ENCODE results near the gene ADGRE3. TPM values are rescaled to one million over a fixed set of nuclear protein-coding genes. Genes with fewer than 3 reads are reported as not detected.

ADGRE3 gene, protein sequence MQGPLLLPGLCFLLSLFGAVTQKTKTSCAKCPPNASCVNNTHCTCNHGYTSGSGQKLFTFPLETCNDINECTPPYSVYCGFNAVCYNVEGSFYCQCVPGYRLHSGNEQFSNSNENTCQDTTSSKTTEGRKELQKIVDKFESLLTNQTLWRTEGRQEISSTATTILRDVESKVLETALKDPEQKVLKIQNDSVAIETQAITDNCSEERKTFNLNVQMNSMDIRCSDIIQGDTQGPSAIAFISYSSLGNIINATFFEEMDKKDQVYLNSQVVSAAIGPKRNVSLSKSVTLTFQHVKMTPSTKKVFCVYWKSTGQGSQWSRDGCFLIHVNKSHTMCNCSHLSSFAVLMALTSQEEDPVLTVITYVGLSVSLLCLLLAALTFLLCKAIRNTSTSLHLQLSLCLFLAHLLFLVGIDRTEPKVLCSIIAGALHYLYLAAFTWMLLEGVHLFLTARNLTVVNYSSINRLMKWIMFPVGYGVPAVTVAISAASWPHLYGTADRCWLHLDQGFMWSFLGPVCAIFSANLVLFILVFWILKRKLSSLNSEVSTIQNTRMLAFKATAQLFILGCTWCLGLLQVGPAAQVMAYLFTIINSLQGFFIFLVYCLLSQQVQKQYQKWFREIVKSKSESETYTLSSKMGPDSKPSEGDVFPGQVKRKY
- 0.16 TPM for total RNA-seq

DNA sequence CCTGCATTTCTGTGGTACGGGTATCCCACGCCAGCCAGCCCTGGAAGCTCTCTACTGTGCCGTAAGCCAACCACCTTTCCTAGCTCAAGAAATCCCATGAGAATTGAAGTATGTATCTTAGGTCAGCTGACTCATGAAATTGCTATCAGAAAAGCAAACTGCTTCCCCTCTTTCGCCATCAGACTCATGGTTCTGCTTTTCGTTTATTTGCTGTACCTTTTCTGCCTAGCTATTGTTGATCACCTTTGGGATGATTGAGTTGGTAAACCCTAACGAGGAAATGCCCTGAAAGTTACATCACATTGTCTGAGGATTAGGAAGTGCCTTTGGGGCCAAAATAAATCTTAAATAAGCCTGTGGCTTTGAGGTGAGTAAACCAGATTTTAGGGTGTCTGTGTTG lies at the start of gene ADGRE3:
TSS of gene ADGRE3 (minus strand) at position 81 of the 400 bp plus-strand sequence. CDS start at position 7, 74 bp downstream.

DNA sequence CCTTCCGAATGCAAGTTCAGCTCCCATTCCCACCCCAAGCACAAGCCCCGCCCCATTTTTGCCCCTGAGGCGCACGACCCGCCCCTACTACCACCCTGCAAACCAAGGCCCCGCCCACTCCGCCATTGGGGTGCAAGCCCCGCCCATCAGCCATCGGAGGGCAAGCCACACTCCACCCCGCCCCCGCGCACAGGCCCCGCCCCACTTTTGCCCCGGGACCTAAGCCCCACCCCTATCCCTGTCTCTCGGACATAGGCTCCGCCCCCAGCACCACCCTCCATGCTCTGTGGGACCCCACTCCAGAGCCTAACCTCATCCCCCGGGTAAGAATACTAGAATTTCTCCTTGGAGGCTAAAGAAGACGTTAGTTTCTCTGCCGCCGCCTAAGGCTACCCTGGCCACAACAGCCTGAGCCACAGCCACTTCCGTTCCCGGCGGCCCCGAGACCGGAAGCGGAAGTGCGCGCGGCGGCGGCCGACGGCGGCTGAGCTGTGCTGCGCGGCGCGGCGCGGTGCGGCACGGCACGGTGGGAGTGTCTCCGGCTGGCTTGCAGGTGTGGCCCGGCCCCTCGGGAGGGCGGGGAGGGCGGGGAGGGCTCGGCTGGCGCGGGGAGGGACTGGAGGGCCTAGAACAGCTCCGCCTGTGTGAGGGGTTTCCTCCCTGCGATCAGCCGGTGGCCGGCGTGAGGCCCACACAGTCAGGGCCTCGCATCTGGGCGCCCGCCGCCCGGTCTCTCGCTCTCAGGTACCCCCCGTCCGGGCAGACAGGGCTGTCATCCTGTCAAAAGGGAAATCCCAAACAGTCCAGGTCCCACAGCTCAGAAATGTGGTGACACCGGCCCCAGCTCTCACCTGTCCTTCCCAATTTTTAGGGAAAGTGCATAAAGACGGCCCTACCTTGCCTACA lies 15.2 kb upstream of the ADGRE3 start, which contains the start of gene ZNF333:
TSS of gene ZNF333 (plus strand) at position 451 of the 906 bp plus-strand sequence. CDS start 3,444 bp downstream, outside the sequence.

DNA sequence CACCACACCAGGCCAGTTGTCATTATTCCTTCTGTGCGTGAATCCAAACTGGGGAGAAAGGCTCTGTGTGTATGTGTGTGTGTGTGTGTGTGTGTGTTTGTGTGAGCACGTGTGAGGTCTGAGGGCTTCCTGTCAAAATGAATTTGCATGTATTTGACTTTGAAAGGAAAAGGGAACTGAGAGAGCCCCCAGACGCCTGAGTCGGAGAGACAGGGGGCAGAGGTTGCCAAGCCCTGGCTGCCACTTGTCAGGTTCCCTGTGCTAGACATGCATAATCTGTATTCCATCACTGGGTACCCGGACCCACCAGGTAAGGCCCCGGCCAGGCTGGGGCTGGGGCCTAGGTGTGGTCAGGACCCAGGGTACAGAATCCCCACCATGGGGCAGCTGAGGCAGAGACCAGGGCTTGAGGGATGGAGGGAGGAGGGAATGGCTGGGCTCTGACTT lies 91.7 kb downstream of the ADGRE3 start, which contains the start of gene CLEC17A:
TSS of gene CLEC17A (plus strand) at position 191 of the 447 bp plus-strand sequence. CDS start at position 268, 77 bp downstream.

DNA sequence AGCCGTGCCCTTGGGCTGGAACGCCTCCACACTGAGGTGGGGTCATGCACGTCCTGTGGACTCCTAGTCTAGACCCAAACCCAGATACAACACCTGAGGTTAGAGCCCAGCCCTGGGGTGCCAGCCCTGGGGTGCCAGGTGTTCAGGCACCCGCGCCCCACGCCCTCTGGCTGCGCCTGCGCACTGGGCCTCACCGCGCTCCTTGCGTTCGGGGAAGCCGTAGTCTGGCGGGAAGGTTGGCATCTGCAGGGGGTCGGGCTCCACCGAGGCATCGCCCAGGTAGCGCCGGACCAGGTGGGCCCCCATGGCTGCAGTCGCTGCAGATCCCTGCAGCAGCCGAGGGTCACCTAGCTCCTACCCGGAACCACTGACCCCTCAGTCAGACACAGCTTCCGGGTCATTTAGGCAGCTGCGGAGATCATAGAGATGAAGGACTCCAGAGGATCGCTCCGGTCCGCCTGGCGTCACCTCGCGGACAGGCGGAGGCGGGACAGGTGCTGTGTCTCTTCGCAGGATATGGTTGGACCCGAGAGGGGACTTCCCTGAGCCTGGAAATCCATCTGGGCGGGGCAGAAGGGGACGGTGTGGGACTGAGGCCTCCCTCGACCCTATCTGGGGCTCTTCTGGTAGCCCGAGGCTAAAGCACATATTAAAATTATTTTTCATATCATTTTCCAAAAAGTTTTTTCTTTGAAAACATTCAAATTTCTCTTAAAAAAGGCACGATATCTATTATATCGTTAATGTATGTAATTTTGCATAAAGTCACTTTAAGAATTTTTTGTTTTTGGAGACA lies 102.8 kb downstream of the ADGRE3 start, which contains the start of gene NDUFB7:
TSS of gene NDUFB7 (minus strand) at position 372 of the 796 bp plus-strand sequence. CDS start at position 306, 66 bp downstream.

Other genes with a start within 250 kb of the ADGRE3 start
- 94.4 TPM for gene PKN1, start 241.5 kb downstream of the ADGRE3 start, total RNA-seq
- gene PTGER1, start 199.5 kb downstream of the ADGRE3 start, total RNA-seq: 0.60 TPM
- 65.4 TPM for gene GIPC1, start 178.7 kb downstream of the ADGRE3 start, total RNA-seq
- 85.0 TPM for gene DNAJB1, start 156.4 kb downstream of the ADGRE3 start, total RNA-seq
- gene TECR, start 145.2 kb downstream of the ADGRE3 start, total RNA-seq: 47.6 TPM
- gene NDUFB7, start 102.8 kb downstream of the ADGRE3 start, total RNA-seq: 104 TPM
- not detected for gene CLEC17A, start 91.8 kb downstream of the ADGRE3 start, total RNA-seq
- gene ZNF333, start 15.2 kb upstream of the ADGRE3 start, total RNA-seq: 74.8 TPM
- gene ADGRE2, start 103.7 kb upstream of the ADGRE3 start, total RNA-seq: 0.49 TPM
- gene OR7A5, start 160.3 kb upstream of the ADGRE3 start, total RNA-seq: not detected
- under 0.01 TPM for gene OR7C1, start 160.3 kb upstream of the ADGRE3 start, total RNA-seq
- gene OR7A10, start 174.1 kb upstream of the ADGRE3 start, total RNA-seq: not detected
- gene OR7A17, start 211.3 kb upstream of the ADGRE3 start, total RNA-seq: not detected

All from camera-type eye (tissue), 1 donor.